Panc1 (cell line): ENCODE results near the gene PHTF1.

Experiments used
- CTCF ChIP-seq: fragments of 450-650 bp; IDR thresholded peaks from 2 replicates; pipeline ENCODE4 v1.5.1; 2017; ENCODE audit warnings: mild to moderate bottlenecking
- POLR2AphosphoS5 ChIP-seq: IDR thresholded peaks from 2 replicates; pipeline ENCODE4 v1.6.1; 2012; ENCODE audit warnings: mild to moderate bottlenecking, low read depth, low read length, moderate library complexity
- REST ChIP-seq, 2 experiments: IDR thresholded peaks; 2 replicates each; pipeline ENCODE4 v1.6.1; 2011 to 2012; ENCODE audit warnings: low read depth in 2 of 2, control low read depth in 1 of 2, low read length in 1 of 2, mild to moderate bottlenecking in 1 of 2, moderate library complexity in 1 of 2; ENCODE audit not compliant: insufficient read depth in 1 of 2
- SIN3A ChIP-seq: IDR thresholded peaks from 2 replicates; pipeline ENCODE4 v1.6.1; 2012; ENCODE audit warnings: low read depth, mild to moderate bottlenecking, low read length, moderate library complexity, borderline replicate concordance; ENCODE audit not compliant: insufficient read depth

- TF ChIP-seq REST (IDR thresholded peaks at IDR 0.05; ENCODE audit: insufficient read depth in 1 of 2, low read depth in 2 of 2, low read length in 1 of 2) (no peak), CTCF (no peak), POLR2AphosphoS5 (no peak), SIN3A (no peak)
These were observed 21.3 kb upstream of the PHTF1 start for GRCh38 chr1:113780374-113781146.
